ENCODE results near the gene AARS2.
"Not testable (repeated sequence)": the region's sequence is repeated elsewhere in the genome, so short reads cannot be mapped to it uniquely, and the experiment has no call there.

AARS2 gene

DNA sequence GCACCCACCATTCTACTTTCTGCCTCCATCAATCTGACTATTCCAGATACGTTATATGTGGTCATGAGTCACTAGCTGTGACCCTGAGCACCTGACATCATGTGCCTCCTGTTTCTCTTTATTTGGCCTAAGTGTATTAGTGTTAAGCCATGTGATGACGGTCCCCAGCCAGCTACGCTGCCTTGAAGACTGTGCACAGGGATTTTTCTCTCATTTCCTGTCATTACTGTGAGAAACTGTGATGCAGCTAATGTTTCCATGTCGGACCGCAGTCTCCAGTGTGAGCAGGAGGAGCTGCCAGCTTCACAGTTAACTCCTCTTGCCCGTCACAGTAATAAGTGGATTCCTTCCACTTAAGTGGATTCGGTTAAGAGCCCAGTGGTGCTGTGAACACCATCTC is 19.4 kb upstream of the AARS2 start:
- DNase-seq (ENCODE audit: extremely low read depth in 1 of 2, low read depth in 1 of 2), result no peak

- DNase-seq (ENCODE audit: extremely low read depth in 1 of 2, low read depth in 1 of 2), result no peak
Observed at GRCh38 chr6:44329858-44330257, 16.7 kb upstream of the AARS2 start.

DNA sequence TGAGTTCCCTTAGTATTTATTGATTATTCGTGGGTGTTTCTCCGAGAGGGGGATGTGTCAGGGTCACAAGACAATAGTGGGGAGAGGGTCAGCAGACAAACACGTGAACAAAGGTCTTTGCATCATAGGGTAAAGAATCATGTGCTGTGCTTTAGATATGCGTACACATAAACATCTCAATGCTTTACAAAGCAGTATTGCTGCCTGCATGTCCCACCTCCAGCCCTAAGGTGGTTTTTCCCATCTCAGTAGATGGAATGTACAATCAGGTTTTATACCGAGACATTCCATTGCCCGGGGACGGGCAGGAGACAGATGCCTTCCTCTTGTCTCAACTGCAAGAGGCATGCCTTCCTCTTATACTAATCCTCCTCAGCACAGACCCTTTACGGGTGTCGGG is 15.1 kb upstream of the AARS2 start:
- DNase-seq (ENCODE audit: extremely low read depth in 1 of 2, low read depth in 1 of 2), result not testable (repeated sequence)

GRCh38 chr6:44327760-44328159 is 14.6 kb upstream of the AARS2 start:
- DNase-seq (ENCODE audit: extremely low read depth in 1 of 2, low read depth in 1 of 2), result no peak

DNA sequence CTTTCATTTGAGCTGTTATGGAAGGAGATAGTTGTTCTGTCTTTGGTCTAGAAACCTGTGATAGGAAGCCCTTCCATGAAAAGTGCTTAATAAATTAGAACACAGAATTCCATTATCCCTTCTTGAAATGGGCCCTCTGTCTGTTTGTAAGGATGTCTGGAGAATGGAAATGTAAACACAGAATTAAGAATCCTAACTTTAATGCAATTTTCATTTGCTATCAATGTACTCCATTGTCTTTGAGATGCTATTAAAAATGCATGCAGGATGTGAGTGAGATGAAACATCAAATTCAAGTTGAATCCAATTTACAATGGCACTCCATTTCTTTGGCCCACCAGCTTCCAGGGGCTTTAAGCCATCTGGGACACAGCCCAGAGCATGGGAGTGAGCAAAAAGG is 13.9 kb upstream of the AARS2 start:
- DNase-seq (ENCODE audit: extremely low read depth in 1 of 2, low read depth in 1 of 2), result no peak

GRCh38 chr6:44321210-44321609 is 8.1 kb upstream of the AARS2 start:
- DNase-seq (ENCODE audit: extremely low read depth in 1 of 2, low read depth in 1 of 2), result no peak

DNA sequence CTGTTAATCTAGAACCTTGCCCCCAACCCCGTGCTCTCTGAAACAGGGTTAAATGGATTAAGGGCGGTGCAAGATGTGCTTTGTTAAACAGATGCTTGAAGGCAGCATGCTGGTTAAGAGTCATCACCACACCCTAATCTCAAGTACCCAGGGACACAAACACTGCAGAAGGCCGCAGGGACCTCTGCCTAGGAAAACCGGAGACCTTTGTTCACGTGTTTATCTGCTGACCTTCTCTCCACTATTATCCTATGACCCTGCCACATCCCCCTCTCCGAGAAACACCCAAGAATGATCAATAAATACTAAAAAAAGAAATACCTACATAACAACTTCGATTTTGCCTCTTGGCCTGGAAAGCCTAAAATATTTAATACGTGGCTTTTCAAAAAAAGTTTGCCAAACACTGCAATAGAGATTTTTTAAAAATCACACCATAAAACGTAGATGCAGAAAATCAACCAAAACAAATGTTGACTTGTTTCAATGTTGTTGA is 4.0 kb upstream of the AARS2 start:
- not testable (repeated sequence) for DNase-seq (ENCODE audit: extremely low read depth in 1 of 2, low read depth in 1 of 2)

DNA sequence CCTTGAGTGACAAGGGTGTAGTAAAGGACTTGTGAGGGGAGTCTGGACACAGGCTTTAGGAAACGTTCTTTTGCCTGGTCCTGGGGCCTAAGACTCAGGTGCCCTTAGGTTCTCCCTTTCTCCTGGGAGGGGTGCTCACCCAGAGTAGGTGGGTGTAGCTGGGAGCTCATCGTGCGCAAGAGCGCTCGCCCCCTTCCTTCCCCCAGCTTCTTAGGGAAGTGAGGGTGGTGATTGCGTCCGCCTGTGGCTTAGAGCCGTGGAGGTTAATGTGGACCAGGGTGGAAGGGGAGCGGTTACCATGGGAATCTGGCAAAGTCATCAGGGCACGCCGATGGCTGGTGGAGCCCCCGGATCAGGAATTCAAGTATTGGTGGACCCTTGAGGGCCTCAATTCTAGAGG is 3.3 kb upstream of the AARS2 start:
- DNase-seq (ENCODE audit: extremely low read depth in 1 of 2, low read depth in 1 of 2), result no peak

DNA sequence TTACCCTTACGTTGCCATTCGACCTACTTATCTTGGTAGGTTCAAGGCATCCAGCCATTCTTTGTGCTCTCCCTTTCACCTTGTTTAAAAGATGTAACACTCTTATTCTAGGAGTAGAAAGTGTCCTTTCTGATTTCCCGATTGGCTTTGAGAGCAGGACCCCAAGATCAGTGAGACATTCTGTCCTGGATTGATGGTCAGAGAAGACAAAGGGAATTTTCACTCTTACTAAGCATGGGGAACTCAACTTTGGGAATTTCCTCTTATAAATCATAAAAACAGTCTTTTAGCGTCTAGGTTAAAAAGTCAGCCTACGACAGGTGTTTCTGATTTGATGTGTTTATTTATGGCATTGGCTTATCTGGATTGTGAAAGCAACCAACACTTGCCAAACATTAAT is 2.8 kb upstream of the AARS2 start:
- no peak for DNase-seq (ENCODE audit: extremely low read depth in 1 of 2, low read depth in 1 of 2)

DNA sequence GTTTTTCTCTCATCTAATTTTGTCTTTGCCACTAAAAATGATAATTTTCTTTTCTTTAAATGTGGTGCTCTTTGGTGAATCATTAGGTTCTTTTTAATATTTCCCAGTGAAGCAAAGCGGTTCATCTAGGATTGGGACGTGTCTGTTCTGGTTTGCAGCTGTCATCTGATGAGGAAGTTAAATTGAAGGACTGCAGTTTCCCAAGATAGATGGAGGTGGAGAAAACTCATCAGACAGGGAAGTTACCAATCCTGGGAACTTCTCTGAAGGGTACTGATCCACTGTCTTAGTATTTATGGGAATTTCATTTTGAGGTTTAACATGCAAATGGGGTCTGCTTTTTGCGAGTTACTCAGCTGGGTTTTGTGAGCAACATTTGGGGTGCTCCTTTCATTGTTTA is 2.4 kb upstream of the AARS2 start:
- no peak for DNase-seq (ENCODE audit: extremely low read depth in 1 of 2, low read depth in 1 of 2)

DNA sequence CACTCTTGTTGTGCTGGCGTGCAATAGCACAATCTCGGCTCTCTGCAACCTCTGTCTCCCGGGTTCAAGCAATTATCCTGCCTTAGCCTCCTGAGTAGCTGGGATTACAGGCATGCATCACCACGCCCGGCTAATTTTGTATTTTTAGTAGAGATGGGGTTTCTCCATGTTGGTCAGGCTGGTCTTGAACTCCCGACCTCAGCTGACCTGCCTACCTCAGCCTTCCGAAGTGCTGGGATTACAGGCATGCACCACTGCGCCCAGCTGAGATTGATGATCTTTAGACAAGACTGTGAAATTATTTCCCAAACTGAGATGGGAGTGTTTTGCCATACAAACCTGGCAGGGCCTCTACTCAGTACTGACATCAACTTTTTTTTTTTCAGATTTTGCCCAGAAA is 1.5 kb upstream of the AARS2 start:
- DNase-seq (ENCODE audit: extremely low read depth in 1 of 2, low read depth in 1 of 2), result not testable (repeated sequence)

- DNase-seq (ENCODE audit: extremely low read depth in 1 of 2, low read depth in 1 of 2), result no peak
Observed at GRCh38 chr6:44311767-44312166, 1.4 kb downstream of the AARS2 start.

GRCh38 chr6:44311304-44311703 is 1.8 kb downstream of the AARS2 start:
- no peak for DNase-seq (ENCODE audit: extremely low read depth in 1 of 2, low read depth in 1 of 2)

- DNase-seq (ENCODE audit: extremely low read depth in 1 of 2, low read depth in 1 of 2), result no peak
Observed at GRCh38 chr6:44310241-44310640, 2.9 kb downstream of the AARS2 start.

DNA sequence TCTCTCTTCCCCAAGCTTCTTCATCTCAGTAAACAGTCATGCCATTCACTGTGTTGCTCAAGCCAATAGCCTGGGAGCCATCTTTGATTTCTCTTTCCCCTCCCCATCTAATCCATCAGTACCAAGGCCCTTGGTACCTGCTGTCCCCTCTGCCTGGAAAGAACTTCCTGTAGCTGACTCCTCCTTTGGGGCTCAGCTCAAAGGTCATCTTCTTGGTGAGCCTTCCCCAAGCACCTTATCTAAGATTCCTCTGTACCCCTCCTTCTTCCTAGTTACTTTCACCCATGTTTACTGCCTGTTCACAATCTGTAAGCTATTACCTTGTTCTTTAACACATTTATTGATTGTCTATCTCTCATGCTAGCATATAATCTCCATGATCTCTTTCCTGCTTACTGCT is 3.5 kb downstream of the AARS2 start:
- no peak for DNase-seq (ENCODE audit: extremely low read depth in 1 of 2, low read depth in 1 of 2)

- DNase-seq (ENCODE audit: extremely low read depth in 1 of 2, low read depth in 1 of 2), result no peak
Observed at GRCh38 chr6:44309092-44309491, 4.1 kb downstream of the AARS2 start.

DNA sequence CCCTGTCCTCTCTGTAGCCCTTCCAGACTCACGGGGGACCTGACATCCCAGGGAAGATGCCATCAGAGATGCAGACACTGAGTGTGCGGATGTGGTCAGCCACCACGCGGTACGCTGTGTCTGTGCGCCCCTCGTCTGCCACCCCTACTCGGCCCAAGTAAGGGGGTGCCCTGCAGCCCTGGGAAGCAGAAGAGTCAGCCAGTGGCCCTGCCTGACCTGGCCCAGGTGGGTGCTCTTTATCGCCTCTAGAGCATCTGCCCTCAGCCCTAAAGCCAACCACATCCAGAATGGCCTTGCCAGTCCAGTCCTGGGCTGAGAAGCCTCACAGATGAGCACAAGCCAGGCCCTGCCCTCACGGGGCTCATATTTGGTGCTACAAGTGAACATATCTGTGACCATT is 5.9 kb downstream of the AARS2 start:
- DNase-seq (ENCODE audit: extremely low read depth in 1 of 2, low read depth in 1 of 2), result no peak

DNA sequence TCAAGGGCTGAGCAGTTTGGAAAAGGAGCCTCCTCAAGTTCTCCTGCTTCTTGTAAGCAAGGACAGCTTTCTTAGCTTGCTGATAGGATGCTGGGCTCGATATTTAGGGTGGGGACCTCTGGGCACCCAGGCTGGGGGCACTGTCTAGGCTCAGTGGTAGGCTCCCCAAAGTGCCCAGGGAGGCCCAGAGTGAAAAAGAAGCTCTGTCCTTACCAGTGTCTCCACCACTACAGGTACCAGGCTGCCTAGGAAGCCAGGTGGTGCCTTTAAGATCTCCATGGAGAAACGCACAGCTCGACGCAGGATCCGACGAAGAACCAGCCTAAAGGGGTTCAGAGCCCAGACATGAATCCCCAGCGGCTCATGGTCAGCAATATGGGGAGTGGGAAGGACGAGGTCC is 6.4 kb downstream of the AARS2 start:
- DNase-seq (ENCODE audit: extremely low read depth in 1 of 2, low read depth in 1 of 2), result no peak

DNA sequence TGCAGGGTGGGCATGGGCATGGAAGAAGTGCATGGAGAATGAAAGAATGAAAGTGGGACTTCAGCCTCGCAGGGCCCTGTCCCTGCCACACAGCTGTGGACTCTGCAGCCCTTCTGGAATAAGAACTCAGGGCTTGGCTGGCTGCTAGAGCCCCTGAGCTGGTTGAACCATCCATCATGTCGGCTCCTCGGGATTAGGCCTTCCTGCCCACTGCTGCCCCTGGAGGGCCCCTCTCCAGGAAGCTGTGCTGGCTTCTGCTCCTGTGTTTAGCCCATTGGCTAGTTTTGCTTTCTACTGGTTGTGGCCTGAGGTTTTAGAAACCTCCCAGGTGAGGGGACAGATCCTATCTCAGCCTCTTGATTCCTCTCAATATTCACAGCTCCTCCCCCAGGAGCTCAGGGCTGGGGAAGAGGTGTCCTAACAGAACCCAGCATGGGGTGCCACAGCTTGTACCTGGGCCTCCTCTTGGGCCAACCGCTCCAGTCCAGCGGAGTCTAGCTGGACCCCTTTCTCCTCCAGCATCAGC is 7.9 kb downstream of the AARS2 start:
- DNase-seq (ENCODE audit: extremely low read depth in 1 of 2, low read depth in 1 of 2), result no peak

DNA sequence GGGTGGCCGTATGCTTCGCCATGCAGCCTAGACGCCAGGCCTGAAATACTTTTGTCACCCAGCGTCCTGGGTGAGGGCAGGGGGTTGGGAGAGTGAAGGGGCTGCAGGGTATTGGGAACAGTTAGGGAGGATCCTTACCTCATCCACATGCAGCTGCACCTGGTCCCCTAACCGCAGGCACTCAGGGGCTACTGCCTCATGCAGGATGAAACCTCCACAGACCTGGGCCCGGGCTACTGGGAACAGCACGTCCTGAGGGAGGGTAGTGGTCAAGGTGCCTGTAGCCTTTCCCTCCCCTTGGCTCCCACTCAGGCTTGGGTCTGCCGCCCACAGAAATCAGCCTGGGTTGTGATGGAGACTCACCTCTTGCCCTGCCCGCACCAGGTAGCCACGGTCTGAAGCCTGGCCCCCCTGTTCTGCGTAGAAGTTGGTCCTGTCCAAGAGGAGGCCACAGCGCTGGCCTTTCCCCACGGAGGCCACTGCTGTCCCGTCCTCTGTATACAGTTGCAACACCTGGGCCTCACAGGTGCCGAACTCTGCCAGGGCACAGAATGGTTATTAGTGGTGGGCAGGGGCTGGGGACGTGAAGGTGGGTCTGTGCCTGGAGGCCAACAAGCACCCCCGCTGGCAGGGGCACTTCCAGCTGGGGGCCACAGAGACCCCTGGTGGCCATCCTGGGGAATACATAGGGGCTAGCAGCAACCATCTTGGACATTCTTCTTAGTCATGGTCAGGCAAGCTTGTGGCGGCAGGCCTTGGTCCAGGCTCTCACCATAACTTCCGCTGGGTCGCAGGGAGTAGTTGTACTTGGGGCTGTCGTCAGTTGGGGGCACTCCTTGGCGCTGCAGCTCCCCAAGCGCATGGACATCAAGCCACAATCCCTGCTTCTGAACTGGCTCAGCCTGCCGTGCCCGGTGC is 8.6 kb downstream of the AARS2 start:
- DNase-seq (ENCODE audit: extremely low read depth in 1 of 2, low read depth in 1 of 2), result peak; percentile 3 to 13

DNA sequence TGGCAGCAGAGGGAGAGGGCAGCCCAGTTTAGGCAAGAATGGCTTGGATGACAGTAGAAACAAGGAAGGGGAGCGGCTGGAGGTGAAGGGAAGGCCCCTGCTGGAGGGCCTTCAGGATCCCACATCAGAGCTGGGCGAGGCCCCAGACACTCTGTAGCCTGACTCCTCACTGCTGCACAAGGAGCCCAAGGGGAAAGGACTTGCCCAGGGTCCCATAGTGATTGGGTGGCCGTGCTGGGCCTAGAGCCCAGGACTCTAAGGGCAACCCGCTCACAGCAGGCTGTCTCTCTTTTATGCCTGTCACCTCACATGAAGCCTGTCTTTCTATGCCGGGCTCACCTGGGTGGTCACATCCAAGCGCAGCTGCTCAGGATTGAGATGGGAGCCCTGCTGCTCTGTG is 9.3 kb downstream of the AARS2 start:
- DNase-seq (ENCODE audit: extremely low read depth in 1 of 2, low read depth in 1 of 2), result no peak

DNA sequence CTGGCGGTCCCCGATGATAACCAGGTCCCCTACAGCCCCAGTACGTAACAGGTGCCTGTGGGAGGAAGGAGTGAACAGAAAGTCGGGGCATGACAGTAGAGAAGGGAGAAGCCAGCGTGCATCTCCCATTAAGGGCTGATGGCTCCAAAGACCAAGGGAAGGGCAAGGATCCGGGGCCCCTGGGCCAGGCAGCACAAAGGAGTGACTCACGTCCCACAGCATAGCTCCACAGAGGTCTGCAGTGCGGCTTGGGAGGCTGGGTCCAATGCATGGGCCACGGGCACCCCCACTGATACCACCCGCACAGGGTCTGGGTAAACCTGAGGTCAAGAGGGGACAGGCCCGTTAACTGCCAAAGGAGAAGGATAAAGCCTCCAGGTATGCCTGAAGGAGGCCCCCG is 10.3 kb downstream of the AARS2 start:
- no peak for DNase-seq (ENCODE audit: extremely low read depth in 1 of 2, low read depth in 1 of 2)

All from activated CD8-positive, alpha-beta memory T cell treated with anti-CD3 and anti-CD28 coated beads for 1 hour (primary cell).